Measurements from ENCODE around the gene PITPNM2.

GRCh38 chr12:123120452-123121166 lies 30.3 kb downstream of the PITPNM2 start:
- TF ChIP-seq CTCF (IDR thresholded peaks at IDR 0.05) (no peak), EZH2 (IDR thresholded peaks at IDR 0.05) (no peak), EZH2phosphoT487 (IDR thresholded peaks at IDR 0.05) (no peak)

Measured in neural progenitor cell (in vitro differentiated cells).